DOHH2 (cell line): ENCODE results near the gene GAS7.

Experiments
- EZH2phosphoT487 ChIP-seq: fragments of 200-600 bp; sonication (generic); IDR thresholded peaks from 2 replicates; pipeline ENCODE4 v1.6.1; 2017; ENCODE audit warnings: borderline replicate concordance, mild to moderate bottlenecking, antibody characterized with exemption, low read length, moderate library complexity, mixed read lengths
- TF ChIP-seq, protein P1 (sequence below): fragments of 200-600 bp; sonication (generic); IDR thresholded peaks from one replicate; pipeline ENCODE4 v1.5.1; 2014; ENCODE audit warnings: antibody characterized with exemption, mild to moderate bottlenecking, low read depth, low read length; ENCODE audit not compliant: poor library complexity, severe bottlenecking

DNA sequence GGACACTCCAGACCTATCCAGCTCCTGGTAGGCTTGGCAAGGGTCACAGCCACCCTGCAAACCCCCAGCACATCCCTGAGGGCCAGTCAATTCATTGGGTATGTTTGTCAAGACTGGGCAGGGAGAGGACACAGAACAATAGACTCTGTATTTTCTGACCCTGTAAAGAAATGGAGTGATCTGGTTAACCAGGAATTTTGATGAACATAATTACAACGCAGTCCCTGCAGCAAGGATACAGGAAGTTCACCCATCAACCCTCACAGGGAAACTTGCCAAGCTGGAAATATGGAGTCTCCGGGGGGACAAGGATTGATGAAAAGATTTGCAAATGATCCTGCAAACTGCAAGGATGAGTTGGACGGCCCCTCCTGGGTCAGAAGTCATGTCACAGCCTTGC lies 167.3 kb downstream of the GAS7 start:
- TF ChIP-seq, protein P1, sequence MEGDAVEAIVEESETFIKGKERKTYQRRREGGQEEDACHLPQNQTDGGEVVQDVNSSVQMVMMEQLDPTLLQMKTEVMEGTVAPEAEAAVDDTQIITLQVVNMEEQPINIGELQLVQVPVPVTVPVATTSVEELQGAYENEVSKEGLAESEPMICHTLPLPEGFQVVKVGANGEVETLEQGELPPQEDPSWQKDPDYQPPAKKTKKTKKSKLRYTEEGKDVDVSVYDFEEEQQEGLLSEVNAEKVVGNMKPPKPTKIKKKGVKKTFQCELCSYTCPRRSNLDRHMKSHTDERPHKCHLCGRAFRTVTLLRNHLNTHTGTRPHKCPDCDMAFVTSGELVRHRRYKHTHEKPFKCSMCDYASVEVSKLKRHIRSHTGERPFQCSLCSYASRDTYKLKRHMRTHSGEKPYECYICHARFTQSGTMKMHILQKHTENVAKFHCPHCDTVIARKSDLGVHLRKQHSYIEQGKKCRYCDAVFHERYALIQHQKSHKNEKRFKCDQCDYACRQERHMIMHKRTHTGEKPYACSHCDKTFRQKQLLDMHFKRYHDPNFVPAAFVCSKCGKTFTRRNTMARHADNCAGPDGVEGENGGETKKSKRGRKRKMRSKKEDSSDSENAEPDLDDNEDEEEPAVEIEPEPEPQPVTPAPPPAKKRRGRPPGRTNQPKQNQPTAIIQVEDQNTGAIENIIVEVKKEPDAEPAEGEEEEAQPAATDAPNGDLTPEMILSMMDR = no peak
- TF ChIP-seq EZH2phosphoT487 = no peak
